Astrocyte (in vitro differentiated cells and primary cell): ENCODE data around the gene FAM222B. TPM values are rescaled to one million over a fixed set of nuclear protein-coding genes. Genes with fewer than 3 reads are reported as not detected.

Source experiments
- DNase-seq: peaks from one replicate; pipeline ENCODE4 v3.0.0-alpha.2; 2010; ENCODE audit warnings: low read depth
- FAIRE-seq: peaks from 2 replicates; lab custom pipeline; 2011; peaks lifted over from hg19 to GRCh38; lab: Jason Lieb, UNC
- H2AFZ ChIP-seq: 2 replicates; pipeline ENCODE4 v1.6.0; 2012; ENCODE audit warnings: low read depth, low read length, inconsistent platforms
- H3K27ac ChIP-seq: 2 replicates; pipeline ENCODE4 v1.5.1; 2011; ENCODE audit warnings: low read depth, low read length, inconsistent platforms
- H3K27me3 ChIP-seq: 2 replicates; pipeline ENCODE4 v1.6.0; 2011; ENCODE audit warnings: low read length, inconsistent platforms; ENCODE audit not compliant: insufficient read depth
- H3K36me3 ChIP-seq: 2 replicates; pipeline ENCODE4 v1.5.1; 2011; ENCODE audit warnings: low read length, inconsistent platforms; ENCODE audit not compliant: insufficient read depth
- H3K4me1 ChIP-seq: 2 replicates; pipeline ENCODE4 v1.5.1; 2011; ENCODE audit warnings: low read length, inconsistent platforms; ENCODE audit not compliant: insufficient read depth
- H3K4me2 ChIP-seq: 2 replicates; pipeline ENCODE4 v1.6.0; 2012; ENCODE audit warnings: low read length, inconsistent platforms
- H3K4me3 ChIP-seq: 2 replicates; pipeline ENCODE4 v1.5.1; 2011; ENCODE audit warnings: low read depth, mild to moderate bottlenecking, low read length, inconsistent platforms; ENCODE audit not compliant: insufficient read depth
- H3K79me2 ChIP-seq: 2 replicates; pipeline ENCODE4 v1.6.0; 2012; ENCODE audit warnings: mild to moderate bottlenecking, low read length, inconsistent platforms; ENCODE audit not compliant: insufficient read depth
- H3K9ac ChIP-seq: 2 replicates; pipeline ENCODE4 v1.6.0; 2012; ENCODE audit warnings: mild to moderate bottlenecking, low read length, inconsistent platforms
- H3K9me3 ChIP-seq: 2 replicates; pipeline ENCODE4 v1.5.1; 2012; ENCODE audit warnings: low read depth, mild to moderate bottlenecking, low read length, inconsistent platforms; ENCODE audit not compliant: insufficient read depth
- H4K20me1 ChIP-seq: 2 replicates; pipeline ENCODE4 v1.6.0; 2012; ENCODE audit warnings: low read length, inconsistent platforms; ENCODE audit not compliant: insufficient read depth
- H3K27ac Mint-ChIP-seq: one replicate; pipeline ENCODE4 v1.8.0; 2021; ENCODE audit warnings: mild to moderate bottlenecking, mixed read lengths; ENCODE audit not compliant: unreplicated experiment
- H3K27me3 Mint-ChIP-seq: one replicate; pipeline ENCODE4 v1.8.0; 2021; ENCODE audit warnings: low read depth, mixed read lengths; ENCODE audit not compliant: unreplicated experiment
- H3K36me3 Mint-ChIP-seq: one replicate; pipeline ENCODE4 v1.8.0; 2021; ENCODE audit warnings: low read depth, mixed read lengths; ENCODE audit not compliant: unreplicated experiment
- H3K4me1 Mint-ChIP-seq: one replicate; pipeline ENCODE4 v1.8.0; 2021; ENCODE audit warnings: low read depth, mixed read lengths; ENCODE audit not compliant: unreplicated experiment
- H3K4me3 Mint-ChIP-seq: one replicate; pipeline ENCODE4 v1.8.0; 2021; ENCODE audit warnings: mild to moderate bottlenecking, moderate library complexity, mixed read lengths; ENCODE audit not compliant: unreplicated experiment
- H3K9me3 Mint-ChIP-seq: one replicate; pipeline ENCODE4 v1.8.0; 2021; ENCODE audit warnings: mild to moderate bottlenecking, mixed read lengths; ENCODE audit not compliant: unreplicated experiment
- EZH2 ChIP-seq: IDR thresholded peaks from 2 replicates; pipeline ENCODE4 v1.6.1; 2012; ENCODE audit warnings: mild to moderate bottlenecking, low read length, inconsistent platforms; ENCODE audit not compliant: insufficient read depth
- total RNA-seq: library from RNA; stranded (reverse); gene quantifications from 2 replicates; pipeline ENCODE4 v1.2.1, GENCODE V29; 2021
- TF ChIP-seq, protein P1 (sequence below): IDR thresholded peaks from 2 replicates; pipeline ENCODE4 v1.5.1; 2011; ENCODE audit warnings: low read depth, mild to moderate bottlenecking, inconsistent platforms, low read length, moderate library complexity; ENCODE audit not compliant: insufficient read depth

Gene FAM222B
- total RNA-seq, 1 donor from 2014 or later, result 53.0 TPM

DNA sequence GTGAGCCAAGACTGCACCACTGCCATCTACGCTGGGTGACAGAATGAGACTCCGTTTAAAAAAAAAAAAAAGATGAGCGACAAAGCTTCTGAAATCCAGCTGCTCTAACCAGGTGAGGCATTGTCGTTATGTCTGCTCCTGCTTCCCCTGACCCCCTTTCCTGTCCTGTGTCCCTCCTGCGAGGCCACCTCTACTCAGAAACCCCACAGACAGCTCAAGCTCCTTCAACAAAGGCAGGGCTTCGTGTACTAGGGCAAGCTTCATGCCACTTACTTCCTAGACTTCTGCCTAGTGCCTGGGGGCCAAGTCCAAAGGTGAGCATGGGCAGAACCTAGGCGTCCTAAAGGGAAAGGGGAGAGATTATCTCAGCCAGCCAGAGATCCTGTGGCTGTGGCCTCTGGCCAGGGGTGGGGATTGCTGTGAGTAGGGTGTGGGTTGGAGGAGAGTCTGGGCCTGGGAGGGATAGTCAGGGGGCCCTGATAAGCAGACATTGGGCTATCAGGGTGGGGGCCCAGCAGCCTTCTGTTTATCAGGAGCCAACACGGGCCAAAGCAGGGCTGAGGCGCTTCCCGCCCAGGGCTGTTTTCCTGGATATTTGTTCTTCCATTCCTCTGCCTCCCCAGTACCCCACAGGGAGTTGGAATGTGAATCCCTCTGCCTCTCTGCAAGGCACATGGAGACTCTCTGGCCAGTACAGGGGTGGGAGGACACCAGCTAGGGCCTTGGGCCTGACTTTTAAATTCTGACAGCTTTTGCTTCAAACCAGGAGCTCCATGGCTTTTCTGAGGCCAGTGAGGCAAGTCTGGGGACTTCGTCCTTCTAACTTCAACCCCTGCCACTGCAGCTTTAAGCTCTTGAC, 22.6 kb upstream of the FAM222B start:
- H3K79me2 ChIP-seq, result no peaks in the 10 kb centered on the region
- DNase-seq, result no peak
- H3K27ac ChIP-seq, result no peak overlapping the region
- FAIRE-seq, result no peak
- no peaks in the 10 kb centered on the region for H3K27me3 ChIP-seq
- peaks cover 4% of the 10 kb centered on the region for H3K36me3 ChIP-seq
- Mint-ChIP-seq H3K4me3 (no peak overlapping the region), H3K27ac (peak overlapping the region; percentile 3), H3K27me3 (peaks cover 4% of the 10 kb centered on the region), H3K9me3 (no peaks in the 10 kb centered on the region), H3K36me3 (peaks cover 13% of the 10 kb centered on the region), H3K4me1 (peaks cover 3% of the 10 kb centered on the region)
- no peak overlapping the region for H3K4me2 ChIP-seq
- H4K20me1 ChIP-seq, result no peaks in the 10 kb centered on the region
- no peak overlapping the region for H3K9ac ChIP-seq
- H3K9me3 ChIP-seq, result no peaks in the 10 kb centered on the region
- H2AFZ ChIP-seq, result no peak overlapping the region
- TF ChIP-seq, protein P1, sequence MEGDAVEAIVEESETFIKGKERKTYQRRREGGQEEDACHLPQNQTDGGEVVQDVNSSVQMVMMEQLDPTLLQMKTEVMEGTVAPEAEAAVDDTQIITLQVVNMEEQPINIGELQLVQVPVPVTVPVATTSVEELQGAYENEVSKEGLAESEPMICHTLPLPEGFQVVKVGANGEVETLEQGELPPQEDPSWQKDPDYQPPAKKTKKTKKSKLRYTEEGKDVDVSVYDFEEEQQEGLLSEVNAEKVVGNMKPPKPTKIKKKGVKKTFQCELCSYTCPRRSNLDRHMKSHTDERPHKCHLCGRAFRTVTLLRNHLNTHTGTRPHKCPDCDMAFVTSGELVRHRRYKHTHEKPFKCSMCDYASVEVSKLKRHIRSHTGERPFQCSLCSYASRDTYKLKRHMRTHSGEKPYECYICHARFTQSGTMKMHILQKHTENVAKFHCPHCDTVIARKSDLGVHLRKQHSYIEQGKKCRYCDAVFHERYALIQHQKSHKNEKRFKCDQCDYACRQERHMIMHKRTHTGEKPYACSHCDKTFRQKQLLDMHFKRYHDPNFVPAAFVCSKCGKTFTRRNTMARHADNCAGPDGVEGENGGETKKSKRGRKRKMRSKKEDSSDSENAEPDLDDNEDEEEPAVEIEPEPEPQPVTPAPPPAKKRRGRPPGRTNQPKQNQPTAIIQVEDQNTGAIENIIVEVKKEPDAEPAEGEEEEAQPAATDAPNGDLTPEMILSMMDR, result no peak
- no peak for TF ChIP-seq EZH2
- H3K4me1 ChIP-seq, result no peaks in the 10 kb centered on the region
- H3K4me3 ChIP-seq, result no peak overlapping the region

GRCh38 chr17:28863953-28864352, 21.4 kb upstream of the FAM222B start:
- no peak overlapping the region for H3K4me3 Mint-ChIP-seq
- H3K27ac Mint-ChIP-seq, result no peak overlapping the region

More at GRCh38 chr17:28863953-28864352, 21.4 kb upstream of the FAM222B start:
- TF ChIP-seq, protein P1, result no peak
- no peak for TF ChIP-seq EZH2
- no peak overlapping the region for H3K27ac ChIP-seq
- no peak overlapping the region for H3K4me2 ChIP-seq
- no peak overlapping the region for H3K4me3 ChIP-seq
- peaks cover 7% of the 10 kb centered on the region for H3K36me3 ChIP-seq
- Mint-ChIP-seq H3K36me3 (peaks cover 15% of the 10 kb centered on the region), H3K9me3 (no peaks in the 10 kb centered on the region), H3K27me3 (peaks cover 4% of the 10 kb centered on the region), H3K4me1 (peaks cover 3% of the 10 kb centered on the region)
- DNase-seq (no peak), FAIRE-seq (no peak)
- H3K9ac ChIP-seq, result no peak overlapping the region
- no peak overlapping the region for H2AFZ ChIP-seq
- H3K27me3 ChIP-seq, result no peaks in the 10 kb centered on the region
- H3K9me3 ChIP-seq, result no peaks in the 10 kb centered on the region
- no peaks in the 10 kb centered on the region for H3K79me2 ChIP-seq
- no peaks in the 10 kb centered on the region for H4K20me1 ChIP-seq
- no peaks in the 10 kb centered on the region for H3K4me1 ChIP-seq
